Anterior cingulate cortex (tissue), 58 donors: Measurements from ENCODE around the gene CCNL1.
A peak's percentile ranks its signal among the peaks of the same experiment; 100 is the strongest.

Experiments
- DNase-seq, 58 donors: peaks; one replicate each; lab custom pipeline; 2025; lab: John Stamatoyannopoulos, UW

CCNL1 gene

GRCh38 chr3:157127831-157128767, 31.8 kb downstream of the CCNL1 start:
- DNase-seq = peak in 1 of 58 donors; percentile 8

- DNase-seq = no peak
These were observed 32.7 kb downstream of the CCNL1 start for GRCh38 chr3:157127268-157127667.

- no peak for DNase-seq
These were observed 33.6 kb downstream of the CCNL1 start for GRCh38 chr3:157126365-157126764.

GRCh38 chr3:157125101-157125500, 34.8 kb downstream of the CCNL1 start:
- DNase-seq = no peak

GRCh38 chr3:157123621-157124020, 36.3 kb downstream of the CCNL1 start:
- no peak for DNase-seq

GRCh38 chr3:157122832-157123427, 37.0 kb downstream of the CCNL1 start:
- DNase-seq = peak in 1 of 58 donors; percentile 20

- DNase-seq = no peak
These were observed 37.8 kb downstream of the CCNL1 start for GRCh38 chr3:157122116-157122515.

GRCh38 chr3:157121522-157121921, 38.4 kb downstream of the CCNL1 start:
- DNase-seq = no peak

GRCh38 chr3:157120071-157120892, 39.7 kb downstream of the CCNL1 start:
- no peak for DNase-seq

GRCh38 chr3:157119369-157119951, 40.5 kb downstream of the CCNL1 start:
- no peak for DNase-seq

- DNase-seq = no peak
These were observed 41.9 kb downstream of the CCNL1 start for GRCh38 chr3:157117875-157118654.

- no peak for DNase-seq
These were observed 42.7 kb downstream of the CCNL1 start for GRCh38 chr3:157117206-157117605.

GRCh38 chr3:157116017-157116416, 43.9 kb downstream of the CCNL1 start:
- peak in 1 of 58 donors; percentile 18 for DNase-seq

- DNase-seq = no peak
These were observed 44.6 kb downstream of the CCNL1 start for GRCh38 chr3:157115069-157116006.

- no peak for DNase-seq
These were observed 46.0 kb downstream of the CCNL1 start for GRCh38 chr3:157113832-157114505.

GRCh38 chr3:157112536-157112935, 47.4 kb downstream of the CCNL1 start:
- DNase-seq = no peak

GRCh38 chr3:157111518-157111917, 48.4 kb downstream of the CCNL1 start:
- no peak for DNase-seq

- DNase-seq = peak in 1 of 58 donors; percentile 8
These were observed 49.1 kb downstream of the CCNL1 start for GRCh38 chr3:157110761-157111278.
